ENCODE data around the gene POLG2. TPM values are rescaled to one million over a fixed set of nuclear protein-coding genes. Genes with fewer than 3 reads are reported as not detected.

Gene POLG2
- total and polyA plus RNA-seq, 2 of the 8 experiments (the other 6 are each of a cell fraction or from before 2014, with no cell fraction given): 9.7 to 34.3 TPM

GRCh38 chr17:64538508-64539130 lies 41.8 kb upstream of the POLG2 start (continued):
- TF ChIP-seq ASH2L (IDR thresholded peaks at IDR 0.05; ENCODE audit: low read length) (no peak), TAF1 (IDR thresholded peaks at IDR 0.05; ENCODE audit: low read depth, low read length) (no peak), BCL11A (IDR thresholded peaks at IDR 0.05; ENCODE audit: low read depth in 2 of 2, low read length in 2 of 2) (no peak)
